NCI-H82 (cell line): Measurements from ENCODE around the gene GOPC.
"Not testable (repeated sequence)": the region's sequence is repeated elsewhere in the genome, so short reads cannot be mapped to it uniquely, and the experiment has no call there.

Experiments
- DNase-seq: peaks from one replicate; lab custom pipeline; 2025; lab: John Stamatoyannopoulos, UW

GOPC gene

DNA sequence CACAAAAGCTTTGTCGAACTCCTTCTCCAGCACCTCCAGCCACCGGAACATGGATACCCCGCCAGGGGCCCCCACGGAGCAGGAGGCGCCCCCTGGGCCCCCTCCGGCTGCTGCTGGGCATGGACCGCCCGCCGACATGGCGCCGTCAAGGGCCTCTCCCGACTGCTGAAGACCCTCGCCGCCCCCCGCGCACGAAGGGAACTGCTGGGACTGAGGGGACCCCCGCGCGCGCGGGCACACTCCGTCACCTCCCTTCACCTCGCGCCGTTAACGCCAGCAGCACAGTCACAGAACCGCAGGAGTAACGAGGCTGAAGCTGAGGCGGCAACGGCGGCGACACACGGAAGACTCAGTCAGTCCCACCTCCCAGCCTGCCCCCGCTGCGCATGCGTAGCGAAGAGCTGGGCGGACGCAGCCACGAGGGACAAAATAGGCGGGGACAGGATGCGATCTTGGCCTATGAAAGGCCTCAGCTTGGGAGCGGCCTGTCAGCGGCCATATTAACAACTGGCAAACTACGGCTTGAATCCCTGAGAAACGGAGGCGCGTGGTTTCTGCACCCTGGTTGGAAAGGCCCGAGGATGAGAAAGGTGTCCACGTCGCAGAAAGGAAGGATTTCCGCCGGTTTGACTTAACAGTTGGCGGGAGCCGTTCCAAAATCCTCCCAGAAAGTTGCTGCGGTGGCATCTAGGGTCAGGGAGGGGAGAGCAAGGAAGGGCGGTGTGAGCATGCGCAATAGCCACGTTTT, at the start of gene GOPC:
Gene GOPC, minus strand, starts transcription at position 361 of the 748 bp plus-strand sequence. Its CDS starts 223 bp downstream, at position 138.
- DNase-seq, result peak; percentile 98

DNA sequence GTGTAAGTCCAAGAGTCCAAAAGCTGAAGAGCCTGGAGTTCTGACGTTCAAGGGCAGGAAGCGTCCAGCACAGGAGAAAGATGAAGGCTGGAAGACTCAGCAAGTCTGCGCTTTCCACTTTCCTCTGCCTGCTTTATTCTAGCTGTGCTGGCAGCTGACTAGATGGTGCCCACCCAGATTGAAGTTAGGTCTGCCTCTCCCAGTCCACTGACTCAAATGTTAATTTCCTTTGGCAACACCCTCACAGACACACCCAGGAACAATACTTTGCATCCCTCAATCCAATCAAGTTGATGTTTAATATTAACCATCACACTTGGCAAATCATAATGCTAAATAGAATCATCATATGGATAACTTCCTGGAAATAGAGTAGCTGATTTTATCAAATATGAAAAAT, 49.7 kb upstream of the GOPC start:
- not testable (repeated sequence) for DNase-seq

DNA sequence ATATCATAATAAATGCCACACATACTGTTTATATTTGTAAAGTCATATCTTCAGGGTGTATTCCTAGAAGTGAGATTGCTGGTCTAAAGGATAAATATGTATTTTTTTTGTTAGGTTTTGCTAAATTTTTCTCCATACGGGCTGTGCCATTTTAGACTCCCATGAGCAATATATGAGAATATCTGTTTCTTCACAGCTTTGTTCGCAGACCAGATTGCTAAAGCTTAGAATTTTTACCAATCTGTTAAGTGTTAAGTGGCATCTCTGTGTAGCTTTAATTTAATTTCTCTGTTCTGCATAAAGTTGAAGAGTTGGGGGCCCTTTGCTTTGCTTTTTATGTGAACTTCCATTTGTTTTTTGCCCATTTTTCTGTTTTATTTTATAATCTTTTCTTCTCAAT, 40.7 kb upstream of the GOPC start:
- no peak for DNase-seq

DNA sequence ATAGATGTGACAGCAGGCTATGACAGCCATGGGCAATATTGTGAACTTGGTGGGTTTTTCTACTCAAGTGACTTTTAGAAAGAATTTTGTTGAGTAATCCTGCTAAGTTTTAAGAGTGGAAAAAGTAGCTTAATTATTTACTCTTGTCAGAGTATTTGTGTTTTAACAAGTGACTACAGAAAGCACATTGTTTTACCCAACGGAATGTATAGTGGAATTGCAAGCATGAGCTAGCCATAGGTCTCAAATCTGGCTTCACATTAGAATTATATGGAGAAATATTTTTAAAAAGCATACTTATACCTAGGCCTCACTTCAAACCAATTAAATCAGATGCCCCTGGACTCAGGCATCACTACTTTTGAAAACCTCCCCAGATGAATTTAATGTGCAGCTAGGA, 35.5 kb upstream of the GOPC start:
- DNase-seq, result no peak

DNA sequence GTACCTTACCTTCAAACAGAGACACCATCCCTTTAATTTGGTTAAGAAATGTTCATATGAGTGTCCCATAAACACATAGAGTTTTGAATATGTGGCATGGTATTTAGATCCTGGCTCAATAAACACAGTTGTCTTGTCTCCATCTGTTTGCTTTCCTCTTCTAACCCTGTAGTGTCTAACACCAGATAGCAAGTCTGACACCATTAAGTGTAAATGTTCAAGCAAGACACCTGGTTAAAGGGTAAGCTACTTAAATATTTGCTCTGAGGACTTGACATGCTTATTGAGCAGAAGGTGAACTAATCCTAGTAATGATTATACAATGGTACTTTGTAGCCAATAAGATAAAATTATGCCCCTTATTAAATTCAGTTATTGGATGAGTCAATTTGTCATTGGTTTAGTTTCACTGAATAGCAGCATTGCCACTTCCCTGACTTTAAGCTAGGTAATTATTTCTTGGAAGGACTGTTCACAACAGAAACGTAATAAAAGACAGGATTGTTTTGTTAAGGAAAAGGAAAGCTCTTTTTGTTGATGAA, 26.9 kb upstream of the GOPC start:
- DNase-seq, result peak; percentile 53

DNA sequence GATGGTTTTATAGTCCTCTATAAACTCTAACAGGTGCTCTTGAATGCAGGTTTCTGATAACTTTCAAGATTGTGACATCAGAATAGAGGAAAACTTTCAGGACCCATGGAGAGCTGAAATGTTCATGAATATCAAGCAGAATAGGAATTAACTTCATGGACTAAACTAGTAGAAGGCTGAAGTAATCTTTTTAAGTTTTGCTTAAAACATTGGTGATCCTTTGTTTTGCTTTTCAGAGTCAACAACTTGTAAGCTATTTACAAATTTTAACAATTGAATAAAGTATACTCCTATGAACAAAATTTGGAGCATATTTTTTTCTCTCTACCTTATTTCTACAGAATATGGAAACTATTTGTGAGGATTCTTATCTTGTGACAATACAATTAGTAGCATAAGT, 25.2 kb upstream of the GOPC start:
- DNase-seq, result no peak

DNA sequence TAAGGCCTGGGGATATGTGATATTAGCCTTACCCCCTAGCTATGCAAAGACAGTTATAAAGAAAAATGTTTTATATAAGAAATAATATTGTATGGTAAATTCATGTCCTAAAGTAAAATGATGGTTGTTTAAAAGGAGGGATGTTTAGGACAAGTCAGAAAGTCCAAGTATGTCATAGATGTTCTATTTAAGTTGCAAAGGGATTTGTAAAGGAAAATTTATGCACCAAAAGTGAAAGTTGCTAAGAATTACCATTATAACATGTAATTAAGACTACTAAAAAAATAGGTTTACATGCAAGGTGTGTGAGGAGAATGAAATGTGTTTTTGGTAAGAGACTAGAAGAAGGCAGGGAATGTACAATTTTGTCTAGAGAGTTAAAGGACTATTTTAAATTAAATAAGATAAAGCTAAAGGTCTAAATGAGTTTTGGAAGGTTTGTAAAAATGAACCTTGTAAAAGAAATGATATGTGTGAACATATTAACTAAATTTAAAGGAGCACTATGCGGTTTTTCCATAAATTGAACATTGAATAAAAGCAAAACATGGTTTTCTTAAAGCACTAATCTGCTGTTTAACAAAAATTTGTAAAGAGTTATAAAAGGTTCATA, 22.7 kb upstream of the GOPC start:
- peak; percentile 39 for DNase-seq

DNA sequence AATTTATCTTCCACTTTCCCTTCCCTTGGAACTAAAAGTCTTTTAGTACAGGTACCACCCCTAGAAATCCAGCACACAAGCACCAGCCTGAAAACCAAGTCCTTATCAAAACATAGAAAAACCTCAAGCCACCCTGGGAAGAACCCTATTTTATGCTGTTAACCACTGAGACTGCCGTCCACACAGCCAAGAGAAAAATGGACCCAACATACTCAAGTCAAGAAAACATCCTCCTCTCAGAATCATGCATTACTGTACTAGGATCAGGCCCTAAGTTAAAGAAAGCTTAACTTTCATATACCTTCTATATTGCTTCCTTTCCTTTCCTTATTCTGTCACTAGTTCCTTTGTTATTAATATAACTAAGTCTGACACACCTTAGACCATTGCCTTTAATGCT, 16.9 kb upstream of the GOPC start:
- DNase-seq, result no peak

DNA sequence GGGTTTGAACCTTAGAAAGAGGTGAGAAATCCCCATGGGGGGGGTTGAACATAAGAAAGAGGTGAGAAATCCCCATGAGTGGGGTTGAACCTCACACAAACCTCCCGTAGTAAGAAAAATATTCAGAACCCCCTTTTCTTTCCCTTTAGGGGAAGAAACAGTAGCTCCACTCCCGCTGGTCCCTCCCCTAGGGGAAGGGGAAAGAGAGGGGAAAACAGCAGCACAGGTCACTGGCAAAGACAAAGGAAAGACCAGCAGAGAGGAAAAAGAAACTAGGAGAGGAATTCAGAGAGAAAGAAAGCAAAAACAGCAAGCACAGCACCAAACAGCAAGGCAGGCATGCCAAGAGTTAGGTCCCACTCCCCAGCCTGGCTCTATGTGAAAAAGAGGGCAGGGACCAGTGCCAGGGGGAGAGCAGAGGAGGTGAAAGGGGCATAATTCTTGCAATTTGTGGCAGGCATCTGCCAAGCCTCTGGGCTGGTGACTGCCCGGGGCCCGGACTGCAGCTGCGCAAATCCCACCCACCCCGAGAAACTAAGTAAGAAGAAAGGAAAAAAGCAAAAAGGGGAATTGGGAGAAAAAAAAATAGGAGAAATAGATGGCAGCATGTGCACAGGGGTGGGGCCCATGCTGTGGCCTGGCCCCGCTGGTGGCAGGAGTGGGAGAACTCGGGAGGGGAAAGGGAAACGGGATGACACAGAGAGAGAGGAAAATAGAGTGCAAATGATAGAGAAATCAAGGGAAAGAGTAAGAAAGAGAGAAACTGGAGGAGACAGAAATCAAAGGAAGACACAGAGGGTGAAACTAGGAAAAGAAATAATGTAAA, 15.1 kb upstream of the GOPC start:
- DNase-seq, result no peak

DNA sequence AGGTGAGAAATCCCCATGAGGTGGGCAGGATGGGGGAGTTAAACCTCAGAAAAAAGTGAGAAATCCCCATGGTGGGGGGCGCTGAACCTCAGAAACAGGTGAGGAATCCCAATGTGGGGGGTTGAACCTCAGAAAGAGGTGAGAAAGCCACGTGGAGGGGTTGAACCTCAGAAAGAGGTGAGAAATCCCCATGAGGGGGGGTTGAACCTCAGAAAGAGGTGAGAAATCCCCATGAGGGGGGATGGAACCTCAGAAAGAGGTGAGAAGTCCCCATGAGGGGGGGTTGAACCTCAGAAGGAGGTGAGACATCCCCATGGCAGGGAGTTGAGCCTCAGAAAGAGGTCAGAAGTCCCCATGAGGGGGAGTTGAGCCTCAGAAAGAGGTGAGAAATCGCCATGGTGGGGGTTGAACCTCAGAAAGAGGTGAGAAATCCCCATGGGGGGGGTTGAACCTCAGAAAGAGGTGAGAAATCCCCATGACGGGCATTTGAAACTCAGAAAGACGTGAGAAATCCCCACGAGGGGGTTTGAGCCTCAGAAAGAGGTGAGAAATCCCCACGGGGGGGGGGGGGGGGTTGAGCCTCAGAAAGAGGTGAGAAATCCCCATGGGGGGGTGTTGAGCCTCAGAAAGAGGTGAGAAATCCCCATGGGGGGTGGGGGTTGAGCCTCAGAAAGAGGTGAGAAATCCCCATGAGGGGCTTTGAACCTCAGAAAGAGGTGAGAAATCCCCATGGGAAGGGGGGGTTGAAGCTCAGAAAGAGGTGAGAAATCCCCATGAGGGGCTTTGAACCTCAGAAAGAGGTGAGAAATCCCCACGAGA, 14.3 kb upstream of the GOPC start:
- DNase-seq, result no peak

DNA sequence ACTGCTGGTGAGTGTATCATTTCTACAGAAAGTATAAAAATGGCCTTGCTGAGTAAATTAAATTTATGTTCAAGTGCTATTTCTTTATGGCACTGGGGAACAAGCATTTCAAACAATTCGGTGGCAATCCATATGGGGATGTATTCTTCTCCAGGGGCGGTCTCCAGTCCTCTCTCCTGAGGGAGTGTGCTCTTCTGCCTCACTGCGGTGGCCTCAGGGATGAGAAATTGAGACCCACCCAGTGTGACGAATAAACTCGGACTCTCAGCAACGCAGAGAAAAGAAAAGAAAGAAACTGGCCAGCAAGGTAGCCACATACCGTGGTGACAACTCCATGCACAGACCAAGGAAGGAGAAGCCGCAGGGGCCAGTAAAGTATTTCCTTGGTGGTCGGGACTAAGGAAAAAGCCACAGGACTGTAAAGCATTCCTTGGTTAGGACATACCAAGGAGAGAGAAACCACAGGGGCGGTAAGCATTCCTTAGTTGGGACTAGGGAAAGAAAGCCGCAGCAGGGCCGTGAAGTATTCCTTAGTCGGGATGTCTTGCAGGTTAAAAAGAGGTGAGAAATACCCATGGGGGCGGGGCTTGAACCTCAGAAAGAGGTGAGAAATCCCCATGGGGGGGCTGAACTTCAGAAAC, 13.6 kb upstream of the GOPC start:
- DNase-seq, result no peak

DNA sequence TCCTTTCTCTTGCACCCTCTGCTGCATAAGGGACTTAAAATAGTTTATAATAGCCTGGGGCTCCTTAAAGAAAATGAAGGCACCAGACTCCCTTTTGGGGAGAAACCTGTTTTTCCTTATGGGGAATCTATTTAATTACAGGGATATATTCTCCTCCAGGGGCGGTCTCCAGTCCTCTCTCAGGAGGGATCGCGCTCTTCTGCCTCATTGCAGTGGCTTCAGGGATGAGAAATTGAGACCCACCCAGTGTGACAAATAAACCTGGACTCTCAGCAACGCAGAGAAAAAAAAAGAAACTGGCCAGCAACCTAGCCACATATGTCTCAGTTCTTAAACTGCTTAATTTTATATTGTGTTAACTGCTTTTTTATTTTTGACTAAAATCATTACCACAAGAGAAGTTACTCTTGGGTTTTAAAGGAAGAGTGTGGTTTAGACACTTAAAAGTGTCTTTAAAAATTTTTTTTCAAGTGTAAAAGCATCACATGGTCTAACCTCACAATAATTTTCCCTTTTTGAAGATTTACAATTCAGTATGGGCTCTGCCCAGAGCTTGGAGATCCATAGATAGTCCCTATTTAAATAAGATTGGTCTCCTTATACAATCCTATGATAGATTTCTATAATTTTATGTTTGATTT, 11.7 kb upstream of the GOPC start:
- DNase-seq, result no peak

DNA sequence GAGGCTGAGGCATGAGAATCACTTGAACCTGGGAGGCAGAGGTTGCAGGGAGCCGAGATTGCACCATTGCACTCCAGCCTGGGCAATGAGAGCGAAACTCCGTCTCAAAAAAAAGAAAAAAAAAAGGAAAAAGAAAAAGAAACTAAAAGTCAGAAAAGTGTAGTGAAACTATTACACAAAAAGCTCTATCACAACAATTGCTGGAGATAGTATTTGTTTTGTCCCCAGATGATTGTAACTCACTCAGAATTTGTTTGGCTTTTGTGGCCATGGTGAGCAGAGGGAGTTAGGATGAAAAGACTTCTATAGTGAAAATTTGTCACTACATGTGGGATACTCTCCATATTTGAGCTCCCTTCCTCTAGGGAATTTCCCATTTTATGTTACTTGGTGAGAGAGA, 5.2 kb upstream of the GOPC start:
- DNase-seq, result no peak

DNA sequence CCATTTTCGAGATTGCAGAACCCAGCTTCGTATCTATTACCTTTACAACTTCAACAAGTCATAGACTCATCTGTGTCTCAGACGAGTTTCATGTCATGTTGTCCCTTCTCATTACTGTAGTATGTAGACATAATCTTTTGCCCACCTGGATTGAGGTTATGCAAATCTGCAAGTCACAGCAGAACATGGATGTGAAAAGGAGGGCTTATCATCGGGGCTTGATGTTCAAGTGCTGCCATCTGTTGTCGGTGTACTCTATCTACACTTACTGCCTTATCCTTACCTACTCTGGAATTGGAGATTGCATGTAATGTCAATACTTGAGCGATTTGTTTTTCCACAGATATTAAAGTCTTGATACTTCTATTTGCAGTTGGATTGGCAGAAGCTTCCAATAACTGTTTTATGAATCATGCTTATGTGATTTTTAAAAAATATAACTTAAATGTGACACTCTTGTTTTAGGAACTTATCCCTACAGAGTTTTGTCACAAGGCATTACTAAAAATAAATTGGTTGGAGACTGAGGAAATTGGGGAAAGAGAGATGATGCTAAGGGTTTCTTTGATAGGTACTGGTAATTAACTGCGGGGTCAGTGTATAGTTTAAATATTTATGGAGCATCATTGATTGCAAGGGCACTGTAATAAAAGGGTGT, 3.0 kb upstream of the GOPC start:
- peak; percentile 88 for DNase-seq

DNA sequence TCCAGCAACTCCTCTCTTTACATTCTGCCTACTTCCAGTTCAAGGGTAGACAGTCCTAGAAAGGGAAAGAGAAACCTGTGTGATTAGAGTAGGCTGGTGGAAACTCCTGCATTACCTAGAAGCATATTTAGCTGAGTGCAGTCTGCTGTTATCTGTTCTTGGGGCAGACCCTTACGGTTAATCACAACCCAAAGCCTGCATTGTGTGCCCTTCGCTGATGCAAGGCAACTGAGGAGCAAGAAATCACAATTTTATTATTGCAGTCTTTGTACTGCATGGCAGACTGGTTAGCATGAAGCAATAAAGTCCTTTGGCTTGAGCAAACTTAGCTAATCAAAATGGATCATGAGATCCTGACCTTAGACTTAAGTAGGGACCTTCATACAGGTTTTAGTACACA, 1.5 kb upstream of the GOPC start:
- DNase-seq, result no peak

DNA sequence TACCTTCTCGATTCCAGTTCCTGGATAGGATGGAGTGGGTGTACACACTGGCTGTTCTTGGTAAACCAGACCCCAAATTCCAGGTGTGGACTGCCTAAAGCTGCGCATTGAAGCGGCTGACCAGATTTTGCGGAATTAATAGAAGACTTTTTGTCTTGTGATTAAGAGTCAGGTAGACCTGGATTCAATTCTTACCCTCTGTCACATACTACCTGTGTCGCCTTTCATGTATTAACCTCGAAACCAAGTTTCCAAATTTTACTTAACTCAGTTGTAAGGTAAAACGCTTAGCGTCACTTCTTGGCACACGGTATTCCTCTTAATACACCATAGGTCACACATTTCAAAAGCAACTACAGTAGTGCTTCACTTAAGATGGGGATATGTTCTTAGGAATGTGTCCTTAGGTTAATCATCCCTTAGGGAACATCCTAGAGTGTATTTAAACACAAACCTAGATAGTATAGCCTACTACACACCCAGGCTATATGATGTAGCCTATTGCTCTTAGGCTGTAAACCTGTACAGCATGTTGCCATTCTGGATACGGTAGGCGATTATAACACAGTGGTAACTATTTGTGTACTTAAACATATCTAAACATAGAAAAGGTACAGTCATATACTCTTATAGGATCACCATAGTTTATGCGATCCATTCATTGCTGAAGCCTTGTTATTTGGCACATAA, 733 bp upstream of the GOPC start:
- no peak for DNase-seq

DNA sequence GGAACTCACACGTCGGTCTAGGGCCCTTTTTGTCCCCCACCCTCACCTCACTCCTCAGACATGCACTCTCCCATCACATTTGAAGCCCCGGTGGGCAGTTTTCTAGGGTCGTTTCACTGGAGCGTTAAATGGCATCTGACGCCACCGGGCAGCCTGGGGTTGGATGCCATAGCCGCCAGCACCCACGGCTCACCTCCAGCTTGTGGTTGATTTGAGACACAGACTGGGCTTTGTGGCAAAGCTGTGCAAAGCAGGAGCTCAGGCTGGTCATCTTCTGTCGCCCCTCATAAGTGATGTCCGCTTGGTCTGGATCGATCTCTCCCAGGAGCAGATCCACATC, 530 bp downstream of the GOPC start:
- DNase-seq, result no peak

DNA sequence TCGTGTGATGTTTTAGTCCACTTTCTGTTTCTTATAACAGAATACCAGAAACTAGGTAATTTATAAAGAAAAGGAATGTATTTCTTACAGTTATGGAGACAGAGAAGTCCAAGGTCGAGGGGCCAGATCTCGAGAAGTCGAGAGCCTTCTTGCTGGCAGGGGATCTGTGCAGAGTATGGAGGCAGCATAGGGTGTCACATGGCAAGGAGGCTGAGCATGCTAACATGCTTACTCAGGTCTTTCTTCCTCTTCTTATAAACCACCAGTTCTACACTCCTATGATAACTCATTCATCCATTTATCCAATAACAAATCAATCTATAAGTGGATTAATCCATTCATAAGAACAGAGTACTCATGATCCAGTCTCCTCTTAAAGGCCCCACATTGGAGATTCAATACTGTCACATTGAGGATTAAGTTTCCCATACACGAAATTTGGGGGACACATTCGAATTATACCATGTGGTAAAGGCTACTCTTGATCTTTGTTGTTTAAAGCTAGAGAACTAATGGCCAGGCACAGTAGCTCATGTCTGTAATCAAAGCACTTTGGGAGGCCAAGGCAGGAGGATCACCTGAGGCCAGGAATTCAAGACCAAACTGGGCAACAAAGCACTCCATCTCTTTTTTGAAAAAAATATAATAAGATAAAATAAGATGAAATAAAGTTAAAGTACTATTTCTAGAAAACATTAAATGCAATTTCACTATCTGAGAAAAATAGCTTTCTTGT, 2.1 kb downstream of the GOPC start:
- DNase-seq, result peak; percentile 40

DNA sequence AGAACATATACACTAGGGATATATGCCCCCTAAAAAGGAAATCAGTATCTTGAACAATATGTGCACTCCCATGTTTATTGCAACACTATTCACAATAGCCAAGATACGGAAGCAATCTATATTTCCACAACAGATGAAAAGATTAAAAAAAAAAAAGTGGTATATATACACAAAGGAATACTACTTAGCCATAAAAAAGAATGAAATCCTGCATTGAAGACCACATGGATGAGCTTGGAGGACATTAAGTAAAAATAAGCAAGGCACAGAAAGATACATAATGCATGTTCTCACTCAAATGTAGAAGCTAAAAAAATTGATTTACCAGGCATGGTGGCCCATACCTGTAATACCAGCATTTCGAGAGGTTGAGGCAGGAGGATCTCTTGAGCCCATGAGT, 4.6 kb downstream of the GOPC start:
- no peak for DNase-seq
